MM.1S (cell line): ENCODE results near the gene PADI1.
"Not testable (repeated sequence)": the region's sequence is repeated elsewhere in the genome, so short reads cannot be mapped to it uniquely, and the experiment has no call there.

Source experiments
- DNase-seq: peaks from one replicate; pipeline ENCODE4 v3.0.0-alpha.2; 2015
- H2AFZ ChIP-seq: fragments of 300-600 bp; sonication (generic); 2 replicates; pipeline ENCODE4 v1.6.0; 2016; ENCODE audit warnings: antibody characterized with exemption, low read length
- H3F3A ChIP-seq: fragments of 300-600 bp; sonication (generic); 2 replicates; pipeline ENCODE4 v1.6.1; 2016; ENCODE audit warnings: mild to moderate bottlenecking, antibody characterized with exemption, low read length, moderate library complexity, mixed read lengths; ENCODE audit not compliant: insufficient read depth
- H3K27ac ChIP-seq: fragments of 300-600 bp; sonication (generic); 2 replicates; pipeline ENCODE4 v1.5.1; 2016; ENCODE audit warnings: mild to moderate bottlenecking, low read length
- H3K27me3 ChIP-seq: fragments of 300-600 bp; sonication (generic); replicated peaks from 2 replicates; pipeline ENCODE4 v1.6.0; 2016; ENCODE audit warnings: low read length; ENCODE audit not compliant: insufficient read depth
- H3K36me3 ChIP-seq: fragments of 300-600 bp; sonication (generic); replicated peaks from 2 replicates; pipeline ENCODE4 v1.6.1; 2016; ENCODE audit warnings: mild to moderate bottlenecking, low read length, mixed read lengths; ENCODE audit not compliant: insufficient read depth
- H3K4me1 ChIP-seq: fragments of 300-600 bp; sonication (generic); 2 replicates; pipeline ENCODE4 v1.6.1; 2016; ENCODE audit warnings: low read length, mixed read lengths
- H3K4me2 ChIP-seq: fragments of 300-600 bp; sonication (generic); 2 replicates; pipeline ENCODE4 v1.6.0; 2016; ENCODE audit warnings: low read depth, low read length
- H3K4me3 ChIP-seq: fragments of 300-600 bp; sonication (generic); 2 replicates; pipeline ENCODE4 v1.5.1; 2016; ENCODE audit warnings: low read length, mixed read lengths
- H3K79me2 ChIP-seq: fragments of 300-600 bp; sonication (generic); 2 replicates; pipeline ENCODE4 v1.6.1; 2016; ENCODE audit warnings: mixed run types, low read length, mixed read lengths
- H3K9ac ChIP-seq: fragments of 300-600 bp; sonication (generic); 2 replicates; pipeline ENCODE4 v1.6.1; 2016; ENCODE audit warnings: low read length, mixed read lengths
- H3K9me2 ChIP-seq: fragments of 300-600 bp; sonication (generic); replicated peaks from 2 replicates; pipeline ENCODE4 v1.6.1; 2016; ENCODE audit warnings: mild to moderate bottlenecking, low read length, mixed read lengths; ENCODE audit not compliant: insufficient read depth
- H3K9me3 ChIP-seq: fragments of 300-600 bp; sonication (generic); replicated peaks from 2 replicates; pipeline ENCODE4 v1.6.1; 2016; ENCODE audit warnings: mild to moderate bottlenecking, low read length, mixed read lengths; ENCODE audit not compliant: insufficient read depth
- H4K20me1 ChIP-seq: fragments of 300-600 bp; sonication (generic); 2 replicates; pipeline ENCODE4 v1.6.1; 2016; ENCODE audit warnings: mild to moderate bottlenecking, low read length, moderate library complexity, mixed read lengths; ENCODE audit not compliant: insufficient read depth
- CTCF ChIP-seq: fragments of 300-600 bp; sonication (generic); IDR thresholded peaks from 2 replicates; pipeline ENCODE4 v1.5.1; 2016; ENCODE audit warnings: antibody characterized with exemption, low read length, mixed read lengths
- EZH2 ChIP-seq: fragments of 300-600 bp; sonication (generic); optimal IDR thresholded peaks from 2 replicates; pipeline ENCODE3; 2017; ENCODE audit warnings: low read depth, mild to moderate bottlenecking, antibody characterized with exemption, low read length, mixed read lengths
- EZH2phosphoT487 ChIP-seq: fragments of 300-600 bp; sonication (generic); IDR thresholded peaks from 2 replicates; pipeline ENCODE4 v1.6.1; 2018; ENCODE audit warnings: antibody characterized with exemption, low read length

PADI1 gene

GRCh38 chr1:17236779-17237560 is 32.0 kb downstream of the PADI1 start:
- peak; percentile 77 for DNase-seq
- Histone ChIP-seq H4K20me1 (no peaks in the 10 kb centered on the region), H2AFZ (no peak overlapping the region), H3F3A (no peaks in the 10 kb centered on the region), H3K27ac (no peak overlapping the region), H3K36me3 (no peaks in the 10 kb centered on the region), H3K27me3 (peaks cover 87% of the 10 kb centered on the region), H3K4me3 (no peak overlapping the region), H3K9ac (no peak overlapping the region), H3K4me2 (no peak overlapping the region), H3K79me2 (no peaks in the 10 kb centered on the region), H3K9me3 (no peaks in the 10 kb centered on the region), H3K9me2 (no peaks in the 10 kb centered on the region), H3K4me1 (no peaks in the 10 kb centered on the region)
- peak; percentile 85 for TF ChIP-seq CTCF
- TF ChIP-seq EZH2 = no peak

GRCh38 chr1:17237561-17237903 is 32.6 kb downstream of the PADI1 start:
- no peak overlapping the region for H3K27ac ChIP-seq
- H3K27me3 ChIP-seq = peaks cover 87% of the 10 kb centered on the region
- H2AFZ ChIP-seq = no peak overlapping the region
- no peaks in the 10 kb centered on the region for H3K9me3 ChIP-seq
- H3K9ac ChIP-seq = no peak overlapping the region
- no peak overlapping the region for H3K4me2 ChIP-seq
- H4K20me1 ChIP-seq = no peaks in the 10 kb centered on the region
- no peak for DNase-seq
- no peaks in the 10 kb centered on the region for H3K4me1 ChIP-seq
- H3K79me2 ChIP-seq = no peaks in the 10 kb centered on the region
- no peaks in the 10 kb centered on the region for H3K36me3 ChIP-seq
- no peak overlapping the region for H3K4me3 ChIP-seq
- no peaks in the 10 kb centered on the region for H3F3A ChIP-seq
- H3K9me2 ChIP-seq = no peaks in the 10 kb centered on the region
- TF ChIP-seq CTCF (no peak), EZH2phosphoT487 (no peak), EZH2 (no peak)

GRCh38 chr1:17239420-17239819 is 34.5 kb downstream of the PADI1 start:
- Histone ChIP-seq H4K20me1 (no peaks in the 10 kb centered on the region), H3K9me3 (no peaks in the 10 kb centered on the region), H3K4me1 (no peaks in the 10 kb centered on the region), H3K79me2 (no peaks in the 10 kb centered on the region), H2AFZ (no peak overlapping the region), H3K4me2 (no peak overlapping the region), H3K27me3 (peaks cover 85% of the 10 kb centered on the region), H3K9ac (no peak overlapping the region), H3F3A (no peaks in the 10 kb centered on the region), H3K9me2 (no peaks in the 10 kb centered on the region), H3K4me3 (no peak overlapping the region), H3K27ac (no peak overlapping the region), H3K36me3 (no peaks in the 10 kb centered on the region)
- peak; percentile 46 for DNase-seq
- no peak for TF ChIP-seq CTCF
- TF ChIP-seq EZH2phosphoT487 = no peak
- TF ChIP-seq EZH2 = no peak

- not testable (repeated sequence) for H3K9me2 ChIP-seq, H3K79me2 ChIP-seq, H4K20me1 ChIP-seq, H3K4me1 ChIP-seq, H3K27ac ChIP-seq, H3K9me3 ChIP-seq, H3K4me3 ChIP-seq, H3K9ac ChIP-seq, H3K36me3 ChIP-seq, DNase-seq, H3F3A ChIP-seq, H3K4me2 ChIP-seq, H2AFZ ChIP-seq
- H3K27me3 ChIP-seq = peaks cover 88% of the 10 kb centered on the region
Measured at GRCh38 chr1:17241011-17241779, 36.3 kb downstream of the PADI1 start.

GRCh38 chr1:17241780-17242074 is 36.8 kb downstream of the PADI1 start:
- H3K27me3 ChIP-seq = peaks cover 88% of the 10 kb centered on the region
- H3K27ac ChIP-seq, H3K4me3 ChIP-seq, H3K9me2 ChIP-seq, H4K20me1 ChIP-seq, DNase-seq, H3K4me2 ChIP-seq, H3K9me3 ChIP-seq, H3K4me1 ChIP-seq, H3K79me2 ChIP-seq, H2AFZ ChIP-seq, H3F3A ChIP-seq, H3K36me3 ChIP-seq, H3K9ac ChIP-seq: not testable (repeated sequence)
